ENCODE results near the gene STK40. TPM values are rescaled to one million over a fixed set of nuclear protein-coding genes. Genes with fewer than 3 reads are reported as not detected.

The STK40 gene
- total RNA-seq, 2 donors from 2014 or later: 60.3 to 61.5 TPM

DNA sequence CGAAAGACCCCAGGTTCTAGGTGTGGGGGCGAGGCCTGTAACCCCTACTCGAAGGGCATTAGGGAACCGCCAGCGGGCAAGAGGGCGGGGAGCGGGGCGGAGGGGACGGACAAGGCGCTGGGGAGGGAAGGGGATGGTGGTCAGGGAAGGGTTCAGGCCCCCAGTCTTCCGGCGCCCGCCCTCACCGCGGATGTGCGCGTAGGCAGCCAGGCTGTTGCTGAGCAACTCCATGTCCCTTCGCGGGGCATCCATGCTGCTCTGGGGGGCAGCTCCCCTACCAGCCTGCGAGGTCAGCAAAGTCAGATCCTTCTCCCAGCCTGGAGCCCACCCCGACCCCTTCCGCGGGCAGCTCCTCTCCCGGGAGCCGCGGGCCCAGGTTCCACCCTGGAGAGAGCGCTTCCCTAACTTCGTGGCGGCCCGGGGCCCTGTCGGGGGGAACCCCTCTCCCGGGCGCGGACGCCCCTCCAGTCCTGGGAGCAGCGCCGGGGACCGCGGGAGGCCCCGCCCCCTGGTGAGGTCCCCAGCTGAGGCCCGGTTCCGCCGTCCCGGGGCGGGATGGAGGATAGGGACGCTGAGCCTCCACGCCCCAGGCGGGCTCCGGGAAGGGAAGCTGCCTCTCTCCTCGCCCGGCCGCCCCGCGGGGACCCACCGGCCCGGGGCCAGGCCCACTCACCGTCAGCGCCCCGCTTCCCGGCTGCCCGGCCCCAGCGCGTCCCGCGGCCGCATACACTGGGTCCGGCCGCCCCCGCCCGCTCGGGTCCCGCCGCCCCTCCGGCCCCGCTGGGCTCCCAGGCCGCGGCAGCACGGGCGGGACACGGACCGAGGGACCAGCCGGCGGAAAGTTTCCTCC, 62.7 kb downstream of the STK40 start:
- H3K4me3 ChIP-seq: peak overlapping the region; percentile 99
- peak overlapping the region; percentile 87 to 99 for H3K27ac ChIP-seq
- ATAC-seq (ENCODE audit: insufficient number of reproducible peaks, low FRiP score, low read depth) (peak; percentile 7), DNase-seq (ENCODE audit: low spot score) (no peak)
- H3K9me3 ChIP-seq: no peaks in the 10 kb centered on the region
- TF ChIP-seq, protein P1, sequence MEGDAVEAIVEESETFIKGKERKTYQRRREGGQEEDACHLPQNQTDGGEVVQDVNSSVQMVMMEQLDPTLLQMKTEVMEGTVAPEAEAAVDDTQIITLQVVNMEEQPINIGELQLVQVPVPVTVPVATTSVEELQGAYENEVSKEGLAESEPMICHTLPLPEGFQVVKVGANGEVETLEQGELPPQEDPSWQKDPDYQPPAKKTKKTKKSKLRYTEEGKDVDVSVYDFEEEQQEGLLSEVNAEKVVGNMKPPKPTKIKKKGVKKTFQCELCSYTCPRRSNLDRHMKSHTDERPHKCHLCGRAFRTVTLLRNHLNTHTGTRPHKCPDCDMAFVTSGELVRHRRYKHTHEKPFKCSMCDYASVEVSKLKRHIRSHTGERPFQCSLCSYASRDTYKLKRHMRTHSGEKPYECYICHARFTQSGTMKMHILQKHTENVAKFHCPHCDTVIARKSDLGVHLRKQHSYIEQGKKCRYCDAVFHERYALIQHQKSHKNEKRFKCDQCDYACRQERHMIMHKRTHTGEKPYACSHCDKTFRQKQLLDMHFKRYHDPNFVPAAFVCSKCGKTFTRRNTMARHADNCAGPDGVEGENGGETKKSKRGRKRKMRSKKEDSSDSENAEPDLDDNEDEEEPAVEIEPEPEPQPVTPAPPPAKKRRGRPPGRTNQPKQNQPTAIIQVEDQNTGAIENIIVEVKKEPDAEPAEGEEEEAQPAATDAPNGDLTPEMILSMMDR (IDR thresholded peaks at IDR 0.05): no peak
- H3K36me3 ChIP-seq: no peaks in the 10 kb centered on the region
- H3K4me1 ChIP-seq (ENCODE audit: control insufficient read depth in 1 of 2, low read depth in 2 of 2): peaks cover 25 to 35% of the 10 kb centered on the region in 2 donors
- no peaks in the 10 kb centered on the region for H3K27me3 ChIP-seq (replicated peaks; ENCODE audit: insufficient read depth)

DNA sequence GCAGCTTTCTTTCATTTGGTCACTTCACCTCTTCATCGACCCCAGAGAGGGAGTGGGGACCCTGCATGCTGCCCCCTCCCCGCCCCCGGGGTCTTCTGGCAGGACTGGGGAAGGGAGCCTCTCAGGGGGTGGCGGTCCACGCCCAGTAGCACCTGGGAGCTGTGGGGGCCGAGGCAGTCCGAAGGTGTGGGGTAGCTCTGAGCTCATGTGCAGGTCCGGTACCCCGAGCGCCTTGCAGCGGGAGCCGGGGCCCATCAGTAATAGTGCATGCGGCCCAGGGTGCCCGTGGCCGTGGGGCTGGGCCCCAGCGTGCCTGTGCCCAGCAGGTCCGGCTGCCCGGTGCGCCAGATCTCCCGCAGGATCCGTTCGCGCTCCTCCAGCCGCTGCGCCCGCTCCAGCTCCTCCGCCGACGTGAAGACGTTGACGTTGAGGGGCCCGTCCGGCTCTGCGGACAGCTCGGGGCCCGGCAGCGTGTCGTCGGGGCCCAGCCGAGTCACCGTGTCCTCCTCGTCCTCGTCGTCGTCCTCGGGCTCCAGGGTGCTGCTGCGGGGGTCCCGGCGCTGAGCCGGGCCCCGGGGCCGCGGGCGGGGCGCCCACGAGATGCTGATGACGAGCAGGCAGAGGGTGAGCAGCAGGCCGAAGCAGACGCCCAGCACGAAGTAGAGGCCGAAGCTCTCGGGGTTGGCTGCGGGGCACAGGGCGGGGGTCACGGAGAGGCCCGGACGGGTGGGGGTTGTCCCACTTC, 63.5 kb downstream of the STK40 start:
- H3K4me3 ChIP-seq: peak overlapping the region; percentile 99
- no peaks in the 10 kb centered on the region for H3K36me3 ChIP-seq
- ATAC-seq (ENCODE audit: insufficient number of reproducible peaks, low FRiP score, low read depth) (peak; percentile 3), DNase-seq (ENCODE audit: low spot score) (no peak)
- TF ChIP-seq, protein P1 (IDR thresholded peaks at IDR 0.05): no peak
- H3K4me1 ChIP-seq (ENCODE audit: control insufficient read depth in 1 of 2, low read depth in 2 of 2): peaks cover 25 to 35% of the 10 kb centered on the region in 2 donors
- H3K27me3 ChIP-seq (replicated peaks; ENCODE audit: insufficient read depth): no peaks in the 10 kb centered on the region
- peak overlapping the region; percentile 87 to 99 for H3K27ac ChIP-seq
- no peaks in the 10 kb centered on the region for H3K9me3 ChIP-seq

DNA sequence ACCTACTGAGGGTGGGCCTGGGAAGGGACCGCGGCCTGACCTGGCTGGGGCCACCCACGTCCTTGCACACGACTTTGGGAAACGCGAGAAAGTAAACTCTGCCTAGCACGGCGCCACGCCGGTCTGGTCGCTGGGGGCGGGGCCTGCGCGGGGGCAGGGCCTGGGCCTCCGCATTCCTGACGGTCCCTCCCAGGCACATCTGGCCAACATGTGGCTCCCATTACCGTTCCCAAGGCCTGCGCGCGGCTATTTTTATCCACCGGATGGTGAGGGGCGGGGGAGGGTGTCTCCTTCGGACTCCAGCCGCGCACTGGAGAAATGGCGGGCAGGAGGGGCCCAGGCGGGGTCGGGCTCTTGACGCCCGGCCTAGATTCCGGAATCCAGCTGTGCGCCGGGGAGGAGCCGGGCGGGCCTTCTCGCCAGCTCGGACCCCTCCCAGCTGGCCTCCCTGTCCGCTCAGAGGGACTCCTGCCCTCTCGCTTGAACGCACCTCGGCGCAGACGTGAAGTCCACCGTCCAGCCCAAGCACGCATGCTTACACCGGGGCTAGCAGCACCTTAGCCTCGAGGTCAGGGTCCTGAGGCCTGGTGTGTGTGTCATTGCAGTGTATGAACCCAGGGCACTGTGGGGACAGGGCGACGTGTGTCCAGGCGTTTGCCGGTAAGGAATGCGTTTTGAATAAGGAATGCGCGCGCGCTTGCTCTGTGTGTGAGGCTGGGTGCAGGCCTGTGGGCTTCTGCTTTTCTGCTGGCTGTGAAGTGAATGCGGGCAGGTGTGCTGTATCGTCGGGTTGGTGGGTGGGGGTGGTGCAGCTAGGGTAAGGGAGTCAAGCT, 64.4 kb downstream of the STK40 start:
- H3K27ac ChIP-seq: peak overlapping the region; percentile 87 to 99
- TF ChIP-seq, protein P1 (IDR thresholded peaks at IDR 0.05): no peak

DNA sequence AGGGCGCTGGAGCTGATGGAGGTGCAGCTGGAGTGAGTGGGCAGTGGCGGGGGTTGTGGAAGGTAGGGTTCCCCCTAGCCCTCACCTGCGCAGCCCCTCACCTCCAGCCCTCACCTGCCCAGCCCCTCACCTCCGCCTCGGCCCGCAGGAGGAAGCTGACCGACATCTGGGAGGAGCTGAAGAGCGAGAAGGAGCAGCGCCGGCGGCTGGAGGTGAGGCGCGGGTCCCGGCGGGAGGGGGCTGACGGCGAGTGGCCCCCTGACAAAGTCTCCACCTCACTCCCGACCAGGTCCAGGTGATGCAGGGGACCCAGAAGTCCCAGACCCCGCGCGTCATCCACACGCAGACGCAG, 65.0 kb downstream of the STK40 start:
- Histone ChIP-seq H3K27me3 (replicated peaks; ENCODE audit: insufficient read depth) (no peaks in the 10 kb centered on the region), H3K4me1 (ENCODE audit: control insufficient read depth in 1 of 2, low read depth in 2 of 2) (peaks cover 25 to 35% of the 10 kb centered on the region in 2 donors), H3K27ac (peak overlapping the region; percentile 87 to 99), H3K9me3 (no peaks in the 10 kb centered on the region), H3K36me3 (no peaks in the 10 kb centered on the region), H3K4me3 (peak overlapping the region; percentile 99)
- DNase-seq (ENCODE audit: low spot score) (no peak), ATAC-seq (ENCODE audit: insufficient number of reproducible peaks, low FRiP score, low read depth) (no peak)
- TF ChIP-seq, protein P1 (IDR thresholded peaks at IDR 0.05): no peak

More for the DNA sequence above, 64.4 kb downstream of the STK40 start:
- Histone ChIP-seq H3K4me3 (peak overlapping the region; percentile 99), H3K36me3 (no peaks in the 10 kb centered on the region), H3K9me3 (no peaks in the 10 kb centered on the region), H3K27me3 (replicated peaks; ENCODE audit: insufficient read depth) (no peaks in the 10 kb centered on the region), H3K4me1 (ENCODE audit: control insufficient read depth in 1 of 2, low read depth in 2 of 2) (peaks cover 25 to 35% of the 10 kb centered on the region in 2 donors)
- DNase-seq (ENCODE audit: low spot score): no peak
- ATAC-seq (ENCODE audit: insufficient number of reproducible peaks, low FRiP score, low read depth): peak; percentile 22

Measured in thoracic aorta (tissue), 2 donors.